Mucosa of descending colon (tissue), 3 donors: Measurements from ENCODE around the gene MAPK13. TPM values are rescaled to one million over a fixed set of nuclear protein-coding genes. Genes with fewer than 3 reads are reported as not detected.
"Not testable (repeated sequence)": the region's sequence is repeated elsewhere in the genome, so short reads cannot be mapped to it uniquely, and the experiment has no call there.

Source experiments
- ATAC-seq: fragments of 200-7000 bp; cut with Tn5 transposase; one replicate; pipeline ENCODE4 v1.9.1; 2020; ENCODE audit warnings: mild to moderate bottlenecking, moderate library complexity
- DNase-seq, 3 donors: peaks; one replicate each; pipeline ENCODE4 v3.0.0-alpha.2; 2020
- H3K36me3 ChIP-seq: fragments of 200-600 bp; one replicate; pipeline ENCODE4 v1.8.0; 2021; ENCODE audit warnings: low read depth, mild to moderate bottlenecking
- H3K4me1 ChIP-seq: fragments of 200-600 bp; one replicate; pipeline ENCODE4 v1.8.0; 2021; ENCODE audit warnings: low read depth, mild to moderate bottlenecking
- H3K4me3 ChIP-seq: fragments of 200-600 bp; one replicate; pipeline ENCODE4 v1.8.0; 2021; ENCODE audit warnings: mild to moderate bottlenecking
- H3K9me3 ChIP-seq: fragments of 200-600 bp; one replicate; pipeline ENCODE4 v1.8.0; 2021; ENCODE audit warnings: mild to moderate bottlenecking
- intact Hi-C, 2 donors: fragments of 100-400 bp; cut with DNase I in 1 of 2; cut with micrococcal nuclease in 1 of 2; formaldehyde crosslinking; loops; one replicate each; pipeline versions ENCODE4 v1.11.0 to v1.11.1; 2022; cut with DNase I, micrococcal nuclease
- total RNA-seq, 3 donors: library from RNA; stranded (reverse); fragmentation: NEBNext Ultra II Directional in 2 of 3; extraction: Animal tissue kit (Norgen Biotek cat#: 25700) in 2 of 3; gene quantifications; one replicate each; pipeline versions ENCODE4 v1.2.1 to v1.2.4, GENCODE V29; 2021 to 2023
- TF ChIP-seq, protein P1 (sequence below): fragments of 200-600 bp; IDR thresholded peaks from one replicate; pipeline ENCODE4 v1.8.0; 2022; ENCODE audit warnings: antibody characterized with exemption, mild to moderate bottlenecking
- donor health status: DM: no; HTN: no; CAD: no; lungs with moderate emphysema.
- donor health status: DM: no; HTN: no; CAD: no.
- donor health status: DM: no; HTN: yes; CAD: no.

Gene MAPK13
- total RNA-seq, 3 donors from 2014 or later = 82.7 to 173 (median 157) TPM

- DNase-seq (peak in 1 of 3 donors; percentile 71), ATAC-seq (no peak)
- intact Hi-C loops = no loop called here
- no peak overlapping the region for H3K4me3 ChIP-seq
- TF ChIP-seq, protein P1, sequence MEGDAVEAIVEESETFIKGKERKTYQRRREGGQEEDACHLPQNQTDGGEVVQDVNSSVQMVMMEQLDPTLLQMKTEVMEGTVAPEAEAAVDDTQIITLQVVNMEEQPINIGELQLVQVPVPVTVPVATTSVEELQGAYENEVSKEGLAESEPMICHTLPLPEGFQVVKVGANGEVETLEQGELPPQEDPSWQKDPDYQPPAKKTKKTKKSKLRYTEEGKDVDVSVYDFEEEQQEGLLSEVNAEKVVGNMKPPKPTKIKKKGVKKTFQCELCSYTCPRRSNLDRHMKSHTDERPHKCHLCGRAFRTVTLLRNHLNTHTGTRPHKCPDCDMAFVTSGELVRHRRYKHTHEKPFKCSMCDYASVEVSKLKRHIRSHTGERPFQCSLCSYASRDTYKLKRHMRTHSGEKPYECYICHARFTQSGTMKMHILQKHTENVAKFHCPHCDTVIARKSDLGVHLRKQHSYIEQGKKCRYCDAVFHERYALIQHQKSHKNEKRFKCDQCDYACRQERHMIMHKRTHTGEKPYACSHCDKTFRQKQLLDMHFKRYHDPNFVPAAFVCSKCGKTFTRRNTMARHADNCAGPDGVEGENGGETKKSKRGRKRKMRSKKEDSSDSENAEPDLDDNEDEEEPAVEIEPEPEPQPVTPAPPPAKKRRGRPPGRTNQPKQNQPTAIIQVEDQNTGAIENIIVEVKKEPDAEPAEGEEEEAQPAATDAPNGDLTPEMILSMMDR = no peak
- H3K36me3 ChIP-seq = no peaks in the 10 kb centered on the region
- H3K4me1 ChIP-seq = peaks cover 21% of the 10 kb centered on the region
- no peaks in the 10 kb centered on the region for H3K9me3 ChIP-seq
Measured at GRCh38 chr6:36127462-36128016, 2.8 kb upstream of the MAPK13 start.

DNA sequence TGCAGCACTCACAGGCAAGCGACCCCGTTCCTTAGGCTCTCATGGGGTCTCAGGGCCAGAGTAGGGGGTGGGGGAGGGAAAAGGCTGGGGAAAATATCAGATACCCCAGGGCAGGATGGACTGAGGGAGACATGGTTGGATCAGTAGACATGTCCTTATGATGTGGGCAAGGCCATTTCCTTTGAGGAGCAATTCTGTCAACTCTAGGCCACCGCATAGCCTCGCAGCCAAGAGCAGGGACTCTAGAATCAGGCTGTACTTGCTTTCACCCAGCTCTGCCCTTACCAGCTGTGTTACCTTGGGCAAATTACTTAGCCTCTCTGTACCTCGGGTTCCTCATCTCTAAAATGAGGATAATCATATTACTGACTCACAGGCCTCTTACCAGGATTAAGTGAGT, 2.2 kb upstream of the MAPK13 start:
- Histone ChIP-seq H3K9me3 (no peaks in the 10 kb centered on the region), H3K4me3 (no peak overlapping the region), H3K4me1 (peaks cover 23% of the 10 kb centered on the region), H3K36me3 (no peaks in the 10 kb centered on the region)
- intact Hi-C loops = no loop called here
- TF ChIP-seq, protein P1 = no peak
- ATAC-seq (no peak), DNase-seq (no peak)

DNA sequence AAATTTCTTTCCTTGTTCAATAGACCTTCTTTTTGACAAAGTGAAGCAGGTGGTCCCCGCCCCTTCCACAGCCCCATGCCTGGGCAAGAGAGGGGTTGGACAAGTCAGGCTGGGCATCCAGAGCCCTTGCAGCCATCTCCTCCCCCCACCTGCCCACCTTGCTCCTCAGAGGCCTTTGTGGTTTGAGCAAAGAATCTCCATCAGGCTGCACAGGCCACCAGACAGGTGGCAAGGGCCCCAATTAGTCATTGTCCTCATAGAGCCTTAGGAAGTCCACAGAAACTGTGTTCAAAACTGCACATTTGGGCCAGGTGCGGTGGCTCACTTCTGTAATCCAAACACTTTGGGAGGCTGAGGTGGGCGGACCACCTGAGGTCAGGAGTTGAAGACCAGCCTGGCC, 1.5 kb upstream of the MAPK13 start:
- H3K36me3 ChIP-seq = no peaks in the 10 kb centered on the region
- TF ChIP-seq, protein P1 = no peak
- H3K4me1 ChIP-seq = peaks cover 18% of the 10 kb centered on the region
- intact Hi-C loops = no loop called here
- no peaks in the 10 kb centered on the region for H3K9me3 ChIP-seq
- ATAC-seq (no peak), DNase-seq (no peak)
- no peak overlapping the region for H3K4me3 ChIP-seq

DNA sequence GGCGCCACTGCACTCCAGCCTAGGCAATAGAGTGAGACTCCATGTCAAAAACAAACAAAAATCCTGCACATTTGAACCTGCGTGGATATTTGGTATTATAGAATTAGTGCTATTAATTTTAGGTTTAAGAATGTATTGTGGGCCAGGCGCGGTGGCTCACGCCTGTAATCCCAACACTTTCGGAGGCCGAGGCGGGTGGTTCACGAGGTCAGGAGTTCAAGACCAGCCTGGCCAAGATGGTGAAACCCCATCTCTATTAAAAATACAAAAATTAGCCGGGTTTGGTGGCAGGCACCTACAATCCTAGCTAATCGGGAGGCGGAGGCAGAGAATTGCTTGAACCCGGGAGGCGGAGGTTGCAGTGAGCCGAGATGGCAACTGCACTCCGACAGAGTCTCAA, 979 bp upstream of the MAPK13 start:
- intact Hi-C loops, H3K36me3 ChIP-seq, ATAC-seq: not testable (repeated sequence)

GRCh38 chr6:36130667-36131510, 576 bp downstream of the MAPK13 start:
- intact Hi-C loops = no loop called here
- peak; percentile 74 for ATAC-seq
- Histone ChIP-seq H3K9me3 (no peaks in the 10 kb centered on the region), H3K4me3 (peak overlapping the region; percentile 44), H3K36me3 (no peaks in the 10 kb centered on the region), H3K4me1 (peaks cover 18% of the 10 kb centered on the region)
- TF ChIP-seq, protein P1 = no peak
- peak; percentile 75 to 88 (median 84) for DNase-seq

More for the DNA sequence above, 979 bp upstream of the MAPK13 start:
- H3K4me3 ChIP-seq, H3K9me3 ChIP-seq, DNase-seq: not testable (repeated sequence)
- H3K4me1 ChIP-seq = peaks cover 18% of the 10 kb centered on the region
